DMS79 treated with DMSO at 0.1 percent for 48 hours (cell line): ENCODE results near the gene CCDC184.
A peak's percentile ranks its signal among the peaks of the same experiment; 100 is the strongest.

Source experiments
- DNase-seq: peaks from one replicate; lab custom pipeline; 2025; lab: John Stamatoyannopoulos, UW

Gene CCDC184

GRCh38 chr12:48179466-48179865 lies 4.0 kb upstream of the CCDC184 start:
- no peak for DNase-seq

GRCh38 chr12:48180424-48180823 lies 3.0 kb upstream of the CCDC184 start:
- DNase-seq = no peak

- DNase-seq = no peak
These were observed 2.5 kb upstream of the CCDC184 start for GRCh38 chr12:48180857-48181495.

GRCh38 chr12:48182631-48183030 lies 813 bp upstream of the CCDC184 start:
- no peak for DNase-seq

- DNase-seq = peak; percentile 16
These were observed 568 bp downstream of the CCDC184 start for GRCh38 chr12:48183876-48184548.

GRCh38 chr12:48184549-48184922 lies 1.1 kb downstream of the CCDC184 start:
- no peak for DNase-seq

GRCh38 chr12:48185181-48185919 lies 1.9 kb downstream of the CCDC184 start:
- no peak for DNase-seq

- no peak for DNase-seq
These were observed 4.7 kb downstream of the CCDC184 start for GRCh38 chr12:48187916-48188695.

GRCh38 chr12:48189331-48190125 lies 6.1 kb downstream of the CCDC184 start:
- DNase-seq = peak; percentile 76

- DNase-seq = no peak
These were observed 7.7 kb downstream of the CCDC184 start for GRCh38 chr12:48191096-48191495.

- DNase-seq = no peak
These were observed 9.4 kb downstream of the CCDC184 start for GRCh38 chr12:48192861-48193260.

- DNase-seq = peak; percentile 89
These were observed 10.2 kb downstream of the CCDC184 start for GRCh38 chr12:48193623-48194022.

GRCh38 chr12:48194799-48195201 lies 11.4 kb downstream of the CCDC184 start:
- no peak for DNase-seq

- DNase-seq = peak; percentile 84
These were observed 14.1 kb downstream of the CCDC184 start for GRCh38 chr12:48197549-48197970.

GRCh38 chr12:48197971-48198671 lies 14.7 kb downstream of the CCDC184 start:
- DNase-seq = peak; percentile 97

GRCh38 chr12:48198672-48198971 lies 15.2 kb downstream of the CCDC184 start:
- no peak for DNase-seq

GRCh38 chr12:48198985-48199384 lies 15.5 kb downstream of the CCDC184 start:
- no peak for DNase-seq

GRCh38 chr12:48199774-48200221 lies 16.4 kb downstream of the CCDC184 start:
- no peak for DNase-seq

- no peak for DNase-seq
These were observed 17.6 kb downstream of the CCDC184 start for GRCh38 chr12:48201091-48201490.

GRCh38 chr12:48201516-48201915 lies 18.1 kb downstream of the CCDC184 start:
- no peak for DNase-seq

- no peak for DNase-seq
These were observed 19.3 kb downstream of the CCDC184 start for GRCh38 chr12:48202766-48203165.
